ENCODE data around the gene SKA2. TPM values are rescaled to one million over a fixed set of nuclear protein-coding genes. Genes with fewer than 3 reads are reported as not detected.

The SKA2 gene
- total and polyA plus RNA-seq, 9 of the 15 experiments (the other 6 are each of a cell fraction or from before 2014, with no cell fraction given), result 58.1 to 183 (median 133) TPM

GRCh38 chr17:59149841-59150511 lies 5.0 kb downstream of the SKA2 start:
- Histone ChIP-seq H3K9me1 (ENCODE audit: control insufficient read depth, insufficient read depth, low read length) (no peaks in the 10 kb centered on the region), H2AFZ (ENCODE audit: low read depth, low read length) (no peak overlapping the region), H3K9ac (ENCODE audit: insufficient read depth in 1 of 2, low read depth in 2 of 2, low read length in 2 of 2) (peak overlapping the region; percentile 4 to 69; a peak in 1 of 4 replicates), H4K20me1 (replicated peaks; ENCODE audit: control insufficient read depth, insufficient read depth, low read length) (no peaks in the 10 kb centered on the region), H3K36me3 (ENCODE audit: control insufficient read depth, insufficient read depth, low read length) (peaks cover 25% of the 10 kb centered on the region; the same call in 2 of the 3 replicates), H3K4me1 (replicated peaks in 1 of 2; ENCODE audit: control insufficient read depth in 2 of 2, insufficient read depth in 2 of 2, low read length in 2 of 2) (peaks cover 8 to 14% of the 10 kb centered on the region in 2 experiments; a peak in 4 of 5 replicates), H3K4me2 (ENCODE audit: insufficient read depth, low read length) (0 out of 2 replicates have a peak overlapping the region, but pooled peaks have one; percentile 23), H3K27ac (ENCODE audit: extremely low read depth, low read depth, low read length) (0 out of 3 replicates have a peak overlapping the region, but pooled peaks have one; percentile 14), H3K4me3 (no peak overlapping the region), H3K79me2 (ENCODE audit: control insufficient read depth, insufficient read depth, low read length) (peaks cover 100% of the 10 kb centered on the region), H3K9me3 (replicated peaks; ENCODE audit: control insufficient read depth, insufficient read depth, low read depth, low read length) (no peaks in the 10 kb centered on the region), H3K27me3 (ENCODE audit: control insufficient read depth in 2 of 2, insufficient read depth in 2 of 2, low read length in 2 of 2) (no peaks in the 10 kb centered on the region)
- in situ Hi-C loops (cut with MboI), result no loop called here
- POLR2A ChIA-PET, result interaction anchor here (0.5 to 1.4 kb wide), 3 partner anchors 11 to 377 kb away, joined by 3 to 4 read pairs (median 4); no protein-coding TSS in a partner anchor
- no peak for TF ChIP-seq TAF7 (tag; IDR thresholded peaks at IDR 0.05)
- TF ChIP-seq SMARCA5 (IDR thresholded peaks at IDR 0.05), result no peak
- no peak for TF ChIP-seq BRF1 (IDR thresholded peaks at IDR 0.05; ENCODE audit: borderline replicate concordance, extremely low read depth, insufficient read length)
- TF ChIP-seq C11orf30 (IDR thresholded peaks at IDR 0.05; ENCODE audit: low read depth), result peak; percentile 8; the same call in 1 of the 2 replicates
- TF ChIP-seq MED1 (CRISPR knock-in tag; IDR thresholded peaks at IDR 0.05; ENCODE audit: borderline replicate concordance), result no peak
- peak; percentile 43; the same call in 1 of the 2 replicates for TF ChIP-seq ZKSCAN8 (CRISPR knock-in tag; IDR thresholded peaks at IDR 0.05)
- peak; percentile 45 for TF ChIP-seq ZNF316 (IDR thresholded peaks at IDR 0.05)
- no peak for TF ChIP-seq PHB (CRISPR knock-in tag; IDR thresholded peaks at IDR 0.05)
- no peak for TF ChIP-seq CBFB (CRISPR knock-in tag; IDR thresholded peaks at IDR 0.05)
- CTCF ChIA-PET (ENCODE audit: low intra/inter-chr PET ratio), result no interaction called here
- ATAC-seq (peak; percentile 33), FAIRE-seq (no peak), DNase-seq (ENCODE audit: extremely low read depth in 1 of 4, low spot score in 3 of 4) (no peak)
- no TSS peak for BruUV-seq (replicated peaks)
- intact Hi-C loops (cut with micrococcal nuclease), result no loop called here
- 58% methylated on average over 5 of the region's 5 CpGs for WGBS (ENCODE audit: insufficient coverage, low coverage, missing lambda C conversion rate)

All from K562 (cell line).